WI38 (cell line): Measurements from ENCODE around the gene C2CD4C.

Experiments used
- H3K4me3 ChIP-seq: 2 replicates; pipeline ENCODE4 v1.5.1; 2011; ENCODE audit warnings: low read depth, mild to moderate bottlenecking, control low read depth, low read length
- CTCF ChIP-seq: IDR thresholded peaks from 2 replicates; pipeline ENCODE4 v1.5.1; 2012; ENCODE audit warnings: low read depth, mild to moderate bottlenecking, control low read depth, low read length

C2CD4C gene

GRCh38 chr19:372306-372890 lies 36.5 kb downstream of the C2CD4C start:
- no peak overlapping the region for H3K4me3 ChIP-seq
- no peak for TF ChIP-seq CTCF

GRCh38 chr19:371501-372168 lies 37.3 kb downstream of the C2CD4C start:
- TF ChIP-seq CTCF, result no peak
- H3K4me3 ChIP-seq, result no peak overlapping the region

GRCh38 chr19:370641-371330 lies 38.2 kb downstream of the C2CD4C start:
- no peak for TF ChIP-seq CTCF
- H3K4me3 ChIP-seq, result no peak overlapping the region

- no peak for TF ChIP-seq CTCF
- H3K4me3 ChIP-seq, result no peak overlapping the region
Observed at GRCh38 chr19:369876-370275, 39.1 kb downstream of the C2CD4C start.

- H3K4me3 ChIP-seq, result no peak overlapping the region
- no peak for TF ChIP-seq CTCF
Observed at GRCh38 chr19:369256-369655, 39.7 kb downstream of the C2CD4C start.

GRCh38 chr19:368630-369024 lies 40.3 kb downstream of the C2CD4C start:
- TF ChIP-seq CTCF, result no peak
- H3K4me3 ChIP-seq, result no peak overlapping the region
